H1 (cell line): ENCODE measurements around the gene AGAP1.

Experiments
- CBX5 ChIP-seq: fragments of 300-800, 300-1000 bp; sonication (generic); IDR thresholded peaks from 2 replicates; pipeline ENCODE4 v1.7.1; 2016; ENCODE audit warnings: antibody characterized with exemption, low read length, low read depth
- EZH2 ChIP-seq: fragments of 200-600 bp; sonication (generic); IDR thresholded peaks from 2 replicates; pipeline ENCODE4 v1.7.1; 2012; ENCODE audit warnings: low read depth, mild to moderate bottlenecking, moderate library complexity, low read length, inconsistent platforms; ENCODE audit not compliant: severe bottlenecking
- POLR2A ChIP-seq, 2 experiments: IDR thresholded peaks; 1 replicate in 1 of 2; 2 replicates in 1 of 2; pipeline ENCODE4 v1.6.1; 2011; ENCODE audit warnings: low read depth in 2 of 2, low read length in 2 of 2, mild to moderate bottlenecking in 2 of 2; ENCODE audit errors: control extremely low read depth in 1 of 2
- POLR2AphosphoS5 ChIP-seq: IDR thresholded peaks from 2 replicates; pipeline ENCODE4 v1.6.1; 2011; ENCODE audit warnings: low read depth, low read length
- POU5F1 ChIP-seq: IDR thresholded peaks from 2 replicates; pipeline ENCODE4 v1.6.1; 2011; ENCODE audit warnings: low read depth, mild to moderate bottlenecking, low read length, moderate library complexity
- RNF2 ChIP-seq: fragments of 200-900, 300-1000 bp; sonication (generic); IDR thresholded peaks from 2 replicates; pipeline ENCODE4 v1.7.1; 2016; ENCODE audit warnings: borderline replicate concordance, low read depth, mild to moderate bottlenecking, antibody characterized with exemption, low read length; ENCODE audit not compliant: poor library complexity, severe bottlenecking; ENCODE audit errors: missing control alignments
- SP1 ChIP-seq: IDR thresholded peaks from 2 replicates; pipeline ENCODE4 v1.6.1; 2011; ENCODE audit warnings: low read depth, low read length
- SP2 ChIP-seq: IDR thresholded peaks from 2 replicates; pipeline ENCODE4 v1.6.1; 2012; ENCODE audit warnings: mild to moderate bottlenecking, low read length, inconsistent platforms
- YY1 ChIP-seq: IDR thresholded peaks from 2 replicates; pipeline ENCODE4 v1.6.1; 2011; ENCODE audit warnings: low read depth, mild to moderate bottlenecking, low read length
- TF ChIP-seq, protein P1 (sequence below), 3 experiments: IDR thresholded peaks; 1 replicate in 2 of 3; 2 replicates in 1 of 3; pipeline versions ENCODE4 v1.5.1 to v1.6.1; 2011; ENCODE audit warnings: low read length in 3 of 3, mild to moderate bottlenecking in 3 of 3, inconsistent platforms in 2 of 3, low read depth in 1 of 3, moderate library complexity in 1 of 3; ENCODE audit not compliant: insufficient read depth in 1 of 3; ENCODE audit errors: control extremely low read depth in 1 of 3
- TF ChIP-seq, protein P2 (sequence below): IDR thresholded peaks from 2 replicates; pipeline ENCODE4 v1.6.1; 2012; ENCODE audit warnings: inconsistent platforms
- TF ChIP-seq, protein P3 (sequence below): IDR thresholded peaks from 2 replicates; pipeline ENCODE4 v1.6.1; 2012; ENCODE audit warnings: low read length, inconsistent platforms

DNA sequence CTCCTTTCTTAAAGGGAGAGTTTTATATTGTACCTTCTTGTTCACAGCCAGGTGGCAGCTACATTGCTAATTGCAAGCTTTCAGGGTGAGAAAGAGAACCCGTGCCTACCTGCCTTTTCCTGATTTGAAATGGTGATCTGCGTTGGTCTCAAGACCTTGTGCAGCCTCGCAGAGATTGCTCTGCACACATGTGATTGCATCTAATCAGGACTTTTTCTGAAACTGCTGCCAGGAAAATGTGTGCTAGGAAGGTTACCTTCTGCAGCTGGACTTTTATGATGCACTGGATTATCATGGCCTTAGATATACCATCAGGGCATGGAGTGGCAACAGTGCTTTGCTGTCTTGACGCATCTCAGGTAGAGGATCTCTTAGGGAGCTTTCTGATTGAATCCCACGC, 45.1 kb downstream of the AGAP1 start:
- TF ChIP-seq, protein P1, sequence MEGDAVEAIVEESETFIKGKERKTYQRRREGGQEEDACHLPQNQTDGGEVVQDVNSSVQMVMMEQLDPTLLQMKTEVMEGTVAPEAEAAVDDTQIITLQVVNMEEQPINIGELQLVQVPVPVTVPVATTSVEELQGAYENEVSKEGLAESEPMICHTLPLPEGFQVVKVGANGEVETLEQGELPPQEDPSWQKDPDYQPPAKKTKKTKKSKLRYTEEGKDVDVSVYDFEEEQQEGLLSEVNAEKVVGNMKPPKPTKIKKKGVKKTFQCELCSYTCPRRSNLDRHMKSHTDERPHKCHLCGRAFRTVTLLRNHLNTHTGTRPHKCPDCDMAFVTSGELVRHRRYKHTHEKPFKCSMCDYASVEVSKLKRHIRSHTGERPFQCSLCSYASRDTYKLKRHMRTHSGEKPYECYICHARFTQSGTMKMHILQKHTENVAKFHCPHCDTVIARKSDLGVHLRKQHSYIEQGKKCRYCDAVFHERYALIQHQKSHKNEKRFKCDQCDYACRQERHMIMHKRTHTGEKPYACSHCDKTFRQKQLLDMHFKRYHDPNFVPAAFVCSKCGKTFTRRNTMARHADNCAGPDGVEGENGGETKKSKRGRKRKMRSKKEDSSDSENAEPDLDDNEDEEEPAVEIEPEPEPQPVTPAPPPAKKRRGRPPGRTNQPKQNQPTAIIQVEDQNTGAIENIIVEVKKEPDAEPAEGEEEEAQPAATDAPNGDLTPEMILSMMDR (IDR thresholded peaks at IDR 0.05; ENCODE audit: control extremely low read depth in 1 of 3, insufficient read depth in 1 of 3, low read depth in 1 of 3, low read length in 3 of 3), result no peak
- no peak for TF ChIP-seq RNF2
- TF ChIP-seq POLR2AphosphoS5, result no peak
- TF ChIP-seq, protein P2, sequence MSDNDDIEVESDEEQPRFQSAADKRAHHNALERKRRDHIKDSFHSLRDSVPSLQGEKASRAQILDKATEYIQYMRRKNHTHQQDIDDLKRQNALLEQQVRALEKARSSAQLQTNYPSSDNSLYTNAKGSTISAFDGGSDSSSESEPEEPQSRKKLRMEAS, result no peak
- TF ChIP-seq EZH2, result no peak
- no peak for TF ChIP-seq CBX5
- no peak for TF ChIP-seq POLR2A (IDR thresholded peaks at IDR 0.05; ENCODE audit: control extremely low read depth in 1 of 2, low read depth in 2 of 2, low read length in 2 of 2)
- TF ChIP-seq, protein P3, sequence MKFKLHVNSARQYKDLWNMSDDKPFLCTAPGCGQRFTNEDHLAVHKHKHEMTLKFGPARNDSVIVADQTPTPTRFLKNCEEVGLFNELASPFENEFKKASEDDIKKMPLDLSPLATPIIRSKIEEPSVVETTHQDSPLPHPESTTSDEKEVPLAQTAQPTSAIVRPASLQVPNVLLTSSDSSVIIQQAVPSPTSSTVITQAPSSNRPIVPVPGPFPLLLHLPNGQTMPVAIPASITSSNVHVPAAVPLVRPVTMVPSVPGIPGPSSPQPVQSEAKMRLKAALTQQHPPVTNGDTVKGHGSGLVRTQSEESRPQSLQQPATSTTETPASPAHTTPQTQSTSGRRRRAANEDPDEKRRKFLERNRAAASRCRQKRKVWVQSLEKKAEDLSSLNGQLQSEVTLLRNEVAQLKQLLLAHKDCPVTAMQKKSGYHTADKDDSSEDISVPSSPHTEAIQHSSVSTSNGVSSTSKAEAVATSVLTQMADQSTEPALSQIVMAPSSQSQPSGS, result no peak
- TF ChIP-seq POU5F1, result no peak
- TF ChIP-seq SP1, result no peak
- TF ChIP-seq YY1, result no peak
- TF ChIP-seq SP2, result no peak
